HG03354 (cell line): ENCODE measurements around the gene SYNE2.
"Not testable (repeated sequence)": the region's sequence is repeated elsewhere in the genome, so short reads cannot be mapped to it uniquely, and the experiment has no call there.

Experiments
- ATAC-seq: cut with Tn5 transposase; IDR thresholded peaks from one replicate; pipeline ENCODE4 v1.9.1; 2021; ENCODE audit warnings: mild to moderate bottlenecking; ENCODE audit not compliant: unreplicated experiment, poor library complexity, severe bottlenecking

SYNE2 gene

DNA sequence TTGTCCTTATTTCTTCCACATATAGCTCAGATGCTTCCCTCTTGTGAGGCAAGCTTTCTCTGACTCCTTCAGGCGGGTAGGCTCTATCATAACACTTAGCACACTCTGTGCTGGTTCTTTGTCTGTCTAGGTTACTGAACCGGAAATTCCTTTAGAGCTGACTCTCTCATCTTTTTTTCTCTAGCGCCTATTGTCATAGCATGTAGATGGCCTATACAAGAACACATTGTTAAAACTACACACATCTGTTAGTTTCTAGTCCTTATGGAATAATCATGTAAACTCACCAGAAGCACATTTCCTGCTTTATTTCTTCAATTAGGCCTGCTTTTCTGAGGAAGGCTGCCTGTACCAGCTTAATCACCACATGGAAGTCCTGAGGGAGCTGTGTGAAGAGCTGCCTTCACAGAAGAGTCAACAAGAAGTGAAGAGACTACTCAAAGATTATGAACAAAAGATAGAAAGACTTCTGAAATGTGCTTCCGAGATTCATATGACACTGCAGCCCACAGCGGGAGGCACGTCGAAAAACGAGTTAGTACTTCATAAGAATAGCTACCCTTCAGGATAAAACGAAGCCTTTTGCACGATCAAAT, 143.9 kb downstream of the SYNE2 start:
- no peak for ATAC-seq

DNA sequence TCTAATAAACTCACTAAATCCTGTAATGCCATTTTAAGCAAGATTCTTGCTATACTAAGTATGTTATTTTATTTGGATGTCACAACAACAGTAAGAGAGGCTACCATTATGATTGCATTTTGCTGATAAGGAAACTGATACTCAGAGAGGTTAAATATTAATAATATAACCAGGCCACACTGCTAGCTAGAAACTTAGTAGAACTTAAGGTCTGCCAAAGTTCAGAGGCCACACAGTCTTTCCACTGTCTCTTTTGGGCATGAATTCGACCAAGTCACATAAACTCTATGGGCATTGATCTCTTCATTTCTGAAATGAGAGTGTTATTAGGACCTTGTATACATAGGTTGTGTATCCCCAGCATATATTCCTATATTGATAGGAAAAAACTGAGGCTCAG, 147.9 kb downstream of the SYNE2 start:
- peak; percentile 54 for ATAC-seq

- ATAC-seq, result no peak
Observed at GRCh38 chr14:64005822-64006221, 153.0 kb downstream of the SYNE2 start.

GRCh38 chr14:64008016-64008415, 155.2 kb downstream of the SYNE2 start:
- ATAC-seq, result no peak

DNA sequence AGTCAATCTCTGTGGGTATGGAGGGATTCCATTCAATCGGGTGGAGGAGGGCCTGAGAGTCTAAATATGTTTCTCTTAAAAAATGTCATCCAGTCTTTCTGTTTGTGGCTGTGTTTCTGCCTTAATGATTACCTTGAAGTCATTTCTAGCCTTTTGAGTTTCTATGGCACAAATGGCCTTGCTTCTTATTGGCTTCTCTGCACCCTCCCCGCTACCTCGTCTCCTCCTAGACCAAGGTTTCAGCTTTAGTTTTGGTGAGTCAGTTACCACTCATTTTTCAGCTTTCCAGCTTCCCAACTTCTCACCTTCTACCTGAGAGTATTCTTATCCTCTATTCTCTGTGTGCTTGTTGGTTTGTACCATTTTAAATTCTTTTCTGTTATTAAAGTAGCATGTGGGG, 159.2 kb downstream of the SYNE2 start:
- ATAC-seq, result no peak

GRCh38 chr14:64012720-64013119, 159.9 kb downstream of the SYNE2 start:
- no peak for ATAC-seq

- no peak for ATAC-seq
Observed at GRCh38 chr14:64025479-64025878, 172.7 kb downstream of the SYNE2 start.

GRCh38 chr14:64026600-64026999, 173.8 kb downstream of the SYNE2 start:
- no peak for ATAC-seq

DNA sequence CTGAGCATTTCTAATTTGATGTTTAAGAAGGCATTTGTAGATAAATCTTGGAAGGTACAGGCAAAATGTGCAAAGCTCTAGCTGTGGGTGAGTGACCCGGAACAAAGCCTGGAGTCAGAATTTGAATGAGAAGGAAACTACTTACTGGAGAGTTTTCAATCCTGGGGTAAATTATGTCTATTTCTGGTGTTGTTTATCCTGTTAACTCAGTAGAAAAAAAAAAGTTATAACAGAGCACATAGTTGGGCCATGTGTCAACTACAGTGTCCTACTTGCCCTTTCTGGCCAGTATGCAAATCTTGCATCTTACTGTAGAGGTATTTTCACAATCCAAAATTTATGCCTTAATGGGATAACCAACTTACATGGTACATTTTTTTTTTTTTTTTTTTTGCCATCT, 182.3 kb downstream of the SYNE2 start:
- no peak for ATAC-seq

DNA sequence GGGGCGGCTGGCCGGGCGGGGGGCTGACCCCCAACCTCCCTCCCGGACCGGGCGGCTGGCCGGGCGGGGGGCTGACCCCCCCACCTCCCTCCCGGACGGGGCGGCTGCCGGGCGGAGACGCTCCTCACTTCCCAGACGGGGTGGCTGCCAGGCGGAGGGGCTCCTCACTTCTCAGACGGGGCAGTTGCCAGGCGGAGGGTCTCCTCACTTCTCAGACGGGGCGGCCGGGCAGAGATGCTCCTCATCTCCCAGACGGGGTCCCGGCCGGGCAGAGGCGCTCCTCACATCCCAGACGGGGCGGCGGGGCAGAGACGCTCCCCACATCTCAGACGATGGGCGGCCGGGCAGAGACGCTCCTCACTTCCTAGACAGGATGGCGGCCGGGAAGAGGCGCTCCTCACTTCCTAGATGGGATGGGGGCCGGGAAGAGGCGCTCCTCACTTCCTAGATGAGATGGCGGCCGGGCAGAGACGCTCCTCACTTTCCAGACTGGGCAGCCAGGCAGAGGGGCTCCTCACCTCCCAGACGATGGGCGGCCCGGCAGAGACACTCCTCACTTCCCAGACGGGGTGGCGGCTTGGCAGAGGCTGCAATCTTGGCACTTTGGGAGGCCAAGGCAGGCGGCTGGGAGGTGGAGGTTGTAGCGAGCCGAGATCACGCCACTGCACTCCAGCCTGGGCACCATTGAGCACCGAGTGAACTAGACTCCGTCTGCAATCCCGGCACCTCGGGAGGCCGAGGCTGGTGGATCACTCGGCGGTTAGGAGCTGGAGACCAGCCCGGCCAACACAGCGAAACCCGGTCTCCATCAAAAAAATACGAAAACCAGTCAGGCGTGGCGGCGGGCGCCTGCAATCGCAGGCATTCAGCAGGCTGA, 185.3 kb downstream of the SYNE2 start:
- ATAC-seq, result not testable (repeated sequence)

DNA sequence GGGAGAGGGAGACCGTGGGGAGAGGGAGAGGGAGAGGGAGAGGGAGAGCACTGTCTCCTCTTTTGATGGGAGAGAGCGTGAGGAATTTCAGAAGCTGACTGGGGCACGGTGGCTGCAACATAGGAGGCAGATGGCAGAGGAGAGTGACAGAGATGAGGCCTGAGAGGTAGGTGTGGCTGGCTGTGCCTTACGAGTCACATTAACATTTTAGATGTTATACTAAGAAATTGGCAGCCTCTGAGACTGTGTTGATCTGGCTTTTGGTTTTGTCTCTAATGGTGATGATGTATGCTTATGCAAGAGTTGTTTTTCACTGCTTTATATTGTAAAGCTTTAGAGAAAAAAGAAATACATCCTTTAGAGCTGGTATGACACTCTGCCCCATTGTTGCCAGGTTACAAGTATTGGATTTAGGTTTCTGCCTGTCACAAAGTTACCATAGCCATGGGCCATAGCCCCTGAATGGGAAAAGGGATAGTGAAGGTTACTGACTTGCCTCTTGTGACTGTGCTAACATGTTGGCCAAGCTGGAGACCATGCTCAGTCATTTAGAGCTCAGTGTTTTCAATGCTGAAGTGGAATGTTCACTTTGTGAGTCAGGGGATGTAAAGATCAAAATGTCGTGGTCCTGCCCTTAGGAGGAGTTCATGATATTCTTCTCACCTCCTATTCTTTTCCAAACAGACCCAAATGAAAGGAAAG, 186.2 kb downstream of the SYNE2 start:
- ATAC-seq, result no peak

DNA sequence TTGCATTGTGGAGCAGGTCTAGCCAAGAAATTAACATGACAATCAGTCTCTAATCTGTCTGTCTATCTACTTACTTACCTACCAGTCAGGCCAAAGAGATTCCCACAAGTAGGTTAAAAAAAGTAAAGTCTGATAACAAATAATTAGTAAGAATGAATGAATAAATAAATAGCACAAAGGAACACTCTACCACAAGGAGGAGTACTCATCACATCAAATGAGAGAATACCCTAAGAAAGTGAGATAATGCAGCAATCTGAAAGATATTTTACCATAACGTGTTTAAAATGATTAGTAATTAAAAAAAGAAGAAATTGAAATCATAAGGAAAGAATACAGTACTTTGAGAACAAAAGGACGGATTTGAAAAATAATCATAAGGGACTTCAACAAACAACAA, 187.2 kb downstream of the SYNE2 start:
- ATAC-seq, result no peak

DNA sequence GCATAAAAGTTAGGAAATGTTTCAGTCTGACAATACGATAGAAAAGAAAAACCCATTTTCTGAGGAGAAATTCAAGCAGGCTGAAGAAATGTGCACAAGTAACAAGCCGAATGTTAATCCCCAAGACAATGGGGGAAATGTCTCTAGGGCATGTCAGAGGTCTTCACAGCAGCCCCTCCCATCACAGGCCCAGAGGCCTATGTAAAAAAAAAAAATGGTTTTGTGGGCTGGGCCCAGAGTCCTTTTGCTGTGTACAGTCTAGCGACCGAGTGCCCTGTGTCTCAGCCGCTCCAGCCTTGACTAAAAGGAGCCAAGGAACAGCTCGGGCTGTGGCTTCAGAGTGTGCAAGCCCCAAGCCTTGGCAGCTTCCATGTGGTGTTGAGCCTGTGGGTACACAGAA, 190.5 kb downstream of the SYNE2 start:
- not testable (repeated sequence) for ATAC-seq

DNA sequence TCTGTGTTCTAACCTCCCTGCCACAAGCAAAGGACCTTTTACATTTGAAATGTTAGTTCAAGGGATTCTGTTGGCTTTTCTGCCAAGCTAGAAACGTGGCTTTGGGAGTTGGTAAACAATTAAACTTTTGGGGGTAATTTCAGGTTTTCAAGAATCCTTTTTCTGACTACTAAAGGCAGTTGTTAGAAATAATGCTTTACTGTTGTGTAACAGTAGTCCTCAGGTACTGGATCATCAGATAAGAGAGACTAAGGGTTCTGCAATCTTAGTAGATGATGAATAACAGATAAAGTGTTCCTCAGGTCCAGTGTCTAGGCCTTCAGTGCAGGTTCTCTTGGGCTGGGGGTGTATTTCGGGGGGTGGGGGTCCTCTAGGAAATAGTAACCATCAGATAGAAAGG, 192.3 kb downstream of the SYNE2 start:
- no peak for ATAC-seq

DNA sequence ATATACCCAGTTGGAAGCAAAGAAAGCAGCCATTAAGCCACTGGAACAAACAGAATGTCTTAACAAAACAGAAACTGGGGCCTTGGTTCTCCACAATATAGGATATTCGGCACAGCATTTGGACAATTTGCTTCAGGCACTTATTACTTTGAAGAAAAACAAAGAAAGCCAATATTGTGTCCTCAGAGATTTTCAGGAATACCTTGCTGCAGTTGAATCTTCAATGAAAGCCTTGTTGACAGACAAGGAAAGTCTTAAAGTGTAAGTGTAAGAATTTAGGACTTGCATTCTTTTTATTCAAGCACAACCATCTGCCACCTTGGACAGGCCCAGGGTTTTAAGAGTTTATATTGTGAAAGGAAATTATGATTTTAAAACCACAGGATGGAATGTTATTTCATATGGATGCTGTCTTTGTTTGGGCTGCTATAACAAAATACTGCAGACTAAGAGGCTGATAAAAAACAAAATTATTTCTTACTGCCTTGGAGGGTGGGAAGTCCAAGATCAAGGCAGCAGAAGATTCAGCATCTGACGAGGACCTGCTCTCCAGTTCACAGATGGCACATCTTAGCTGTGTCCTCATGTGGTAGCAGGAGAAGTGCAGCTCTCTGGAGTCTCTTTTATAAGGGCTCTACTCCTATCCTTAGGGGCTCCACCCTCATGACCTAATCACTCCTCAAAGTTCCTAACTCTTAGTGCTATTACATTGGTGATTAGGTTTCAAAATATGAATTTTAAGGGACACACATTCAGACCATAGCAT, 197.0 kb downstream of the SYNE2 start:
- ATAC-seq, result no peak

GRCh38 chr14:64053694-64054669, 201.2 kb downstream of the SYNE2 start:
- ATAC-seq, result no peak

DNA sequence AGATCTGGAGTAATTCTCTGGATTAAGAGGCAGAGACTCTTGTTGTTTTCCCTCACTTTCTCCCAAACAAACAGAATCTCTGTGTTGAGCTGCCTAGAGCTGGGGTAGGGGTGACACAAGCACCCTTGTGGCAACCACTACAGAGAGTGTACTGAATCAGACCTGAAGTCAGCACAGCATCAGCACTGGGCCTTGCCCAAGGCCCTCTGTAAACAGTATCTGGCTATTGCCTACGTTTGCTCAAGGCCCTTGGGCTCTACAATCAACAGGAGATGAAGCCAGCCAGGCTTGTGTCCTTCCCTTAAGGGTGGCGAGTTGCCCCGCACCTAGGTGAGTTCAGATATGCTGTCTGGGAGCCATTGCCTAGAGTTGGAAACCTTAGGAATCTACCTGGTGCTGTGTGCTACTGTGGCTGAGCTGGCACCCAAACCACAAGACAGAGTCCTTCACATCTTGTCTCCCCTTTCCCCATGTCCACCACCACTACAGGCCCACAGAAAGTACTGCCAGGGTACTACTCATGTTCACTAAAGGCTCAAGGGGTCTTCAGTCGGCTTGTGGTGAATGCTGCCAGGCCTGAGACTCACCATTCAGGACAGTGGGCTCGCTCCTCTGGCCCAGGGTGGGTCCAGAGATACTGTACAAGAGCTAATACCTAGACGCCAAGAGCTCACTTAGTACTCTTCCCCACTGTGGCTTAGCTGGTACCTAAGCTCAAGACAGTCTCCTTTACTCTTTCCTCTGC, 206.8 kb downstream of the SYNE2 start:
- ATAC-seq, result no peak

DNA sequence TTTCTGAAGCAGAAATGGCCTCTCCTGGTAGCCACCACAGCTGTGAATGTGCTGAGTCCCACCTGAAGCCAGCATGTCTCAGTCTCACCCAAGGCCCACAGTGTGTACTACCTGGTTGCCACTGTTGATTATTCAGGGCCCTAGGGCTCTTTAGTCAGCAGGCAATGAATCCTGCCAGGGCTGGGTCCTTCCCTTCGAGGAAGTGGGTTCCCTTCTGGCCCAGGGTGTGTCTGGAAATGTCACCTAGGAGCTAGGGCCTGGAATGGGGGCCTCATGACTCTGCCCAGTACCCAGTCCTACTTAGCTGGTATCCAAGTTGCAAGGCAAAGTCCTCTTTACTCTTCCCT, 207.4 kb downstream of the SYNE2 start:
- ATAC-seq, result no peak
